Measurements from ENCODE around the gene SRPK2. TPM values are rescaled to one million over a fixed set of nuclear protein-coding genes. Genes with fewer than 3 reads are reported as not detected.

Gene SRPK2
- total RNA-seq, 4 donors from 2014 or later = 41.0 to 87.1 (median 67.1) TPM

DNA sequence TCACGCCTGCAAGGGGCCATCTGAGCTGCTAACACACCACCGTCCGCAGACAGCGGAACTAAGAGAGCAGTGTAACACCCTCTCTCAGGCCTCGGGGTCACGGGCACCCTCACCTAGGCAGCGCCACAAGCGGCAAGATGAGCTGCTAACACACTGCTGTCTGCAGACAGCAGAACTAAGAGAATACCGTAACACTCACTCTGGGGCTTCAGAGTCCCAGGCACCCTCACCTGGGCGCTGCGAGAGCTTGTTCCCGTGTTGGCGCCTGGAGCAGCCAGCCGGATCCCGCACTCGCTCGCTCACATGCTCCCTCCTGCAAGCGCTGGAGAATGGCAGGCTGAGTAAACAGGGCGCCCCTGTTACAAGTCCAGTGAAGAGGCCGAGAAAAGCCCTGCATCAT lies 160.2 kb downstream of the SRPK2 start:
- no peak overlapping the region for H3K4me3 ChIP-seq (ENCODE audit: low read depth, poor library complexity, severe bottlenecking)
- 89 to 91% methylated on average over 20 of the region's 20 CpGs for WGBS, 2 donors
- TF ChIP-seq, protein P1, sequence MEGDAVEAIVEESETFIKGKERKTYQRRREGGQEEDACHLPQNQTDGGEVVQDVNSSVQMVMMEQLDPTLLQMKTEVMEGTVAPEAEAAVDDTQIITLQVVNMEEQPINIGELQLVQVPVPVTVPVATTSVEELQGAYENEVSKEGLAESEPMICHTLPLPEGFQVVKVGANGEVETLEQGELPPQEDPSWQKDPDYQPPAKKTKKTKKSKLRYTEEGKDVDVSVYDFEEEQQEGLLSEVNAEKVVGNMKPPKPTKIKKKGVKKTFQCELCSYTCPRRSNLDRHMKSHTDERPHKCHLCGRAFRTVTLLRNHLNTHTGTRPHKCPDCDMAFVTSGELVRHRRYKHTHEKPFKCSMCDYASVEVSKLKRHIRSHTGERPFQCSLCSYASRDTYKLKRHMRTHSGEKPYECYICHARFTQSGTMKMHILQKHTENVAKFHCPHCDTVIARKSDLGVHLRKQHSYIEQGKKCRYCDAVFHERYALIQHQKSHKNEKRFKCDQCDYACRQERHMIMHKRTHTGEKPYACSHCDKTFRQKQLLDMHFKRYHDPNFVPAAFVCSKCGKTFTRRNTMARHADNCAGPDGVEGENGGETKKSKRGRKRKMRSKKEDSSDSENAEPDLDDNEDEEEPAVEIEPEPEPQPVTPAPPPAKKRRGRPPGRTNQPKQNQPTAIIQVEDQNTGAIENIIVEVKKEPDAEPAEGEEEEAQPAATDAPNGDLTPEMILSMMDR (IDR thresholded peaks at IDR 0.05) = no peak
- TF ChIP-seq POLR2A (IDR thresholded peaks at IDR 0.05) = no peak
- intact Hi-C loops (cut with DNase I; ENCODE audit: low total_unique reads) = no loop called here
- DNase-seq (ENCODE audit: low spot score in 2 of 2) = no peak

DNA sequence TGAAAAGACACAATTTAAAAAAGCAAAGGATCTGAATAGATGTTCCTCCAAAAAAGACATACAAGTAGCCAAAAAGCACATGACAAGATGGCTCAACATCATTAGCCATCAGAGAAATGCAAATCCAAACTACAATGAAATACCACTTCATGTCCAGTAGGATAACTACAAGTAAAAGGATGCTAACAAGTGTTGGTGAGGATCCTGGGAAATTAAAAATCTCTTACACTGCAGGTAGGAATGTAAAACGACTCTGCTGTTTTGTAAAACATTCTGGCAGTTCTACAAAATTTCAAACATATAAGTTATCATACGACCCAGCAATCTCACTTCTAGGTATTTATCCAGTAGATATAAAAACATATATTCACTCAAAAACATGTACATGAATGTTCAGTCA lies 161.3 kb downstream of the SRPK2 start:
- intact Hi-C loops (cut with DNase I; ENCODE audit: low total_unique reads) = no loop called here
- no peak for DNase-seq (ENCODE audit: low spot score in 2 of 2)
- WGBS, 2 donors = 91 to 92% methylated on average over 2 of the region's 2 CpGs
- H3K4me3 ChIP-seq (ENCODE audit: low read depth, poor library complexity, severe bottlenecking) = no peak overlapping the region
- TF ChIP-seq, protein P1 (IDR thresholded peaks at IDR 0.05) = no peak
- TF ChIP-seq POLR2A (IDR thresholded peaks at IDR 0.05) = no peak

DNA sequence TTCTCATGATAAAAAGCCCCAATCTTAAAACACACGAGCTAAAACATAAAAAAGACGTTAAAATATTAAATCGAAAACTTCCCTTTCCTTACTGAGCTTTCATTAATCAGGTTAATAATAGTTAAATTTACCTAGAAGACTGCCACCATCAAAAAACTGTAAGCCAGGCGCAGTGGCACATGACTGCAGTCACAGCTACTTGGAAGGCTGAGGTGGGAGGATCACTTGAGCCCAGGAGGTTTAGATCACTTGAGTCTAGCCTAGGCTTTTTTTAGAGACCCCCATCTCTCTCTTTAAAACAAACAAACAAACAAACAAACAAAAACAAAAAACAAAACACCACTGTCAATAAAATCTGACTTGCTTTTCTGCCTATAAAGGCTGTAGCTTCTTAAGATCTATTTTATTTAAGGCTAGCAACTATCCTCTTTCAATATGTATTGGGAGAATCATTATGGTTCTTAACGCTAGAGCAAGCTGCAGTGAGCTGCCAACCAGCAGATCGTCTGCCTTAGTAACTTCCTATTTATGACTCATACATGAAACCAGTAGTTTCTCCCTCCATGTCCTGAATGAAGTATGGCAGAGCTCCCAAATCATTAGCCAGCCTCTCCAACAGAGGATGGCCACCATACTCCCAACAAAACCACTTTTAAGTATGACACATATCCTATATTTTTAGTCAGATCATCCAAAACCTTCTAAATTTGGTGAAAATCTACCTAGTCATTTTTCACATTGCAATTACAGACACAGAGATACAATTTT lies 163.7 kb downstream of the SRPK2 start:
- H3K4me3 ChIP-seq (ENCODE audit: low read depth, poor library complexity, severe bottlenecking) = no peak overlapping the region
- TF ChIP-seq, protein P1 (IDR thresholded peaks at IDR 0.05) = no peak
- TF ChIP-seq POLR2A (IDR thresholded peaks at IDR 0.05) = no peak
- 52% methylated on average over 6 of the region's 6 CpGs for WGBS, 2 donors
- DNase-seq (ENCODE audit: low spot score in 2 of 2) = no peak
- intact Hi-C loops (cut with DNase I; ENCODE audit: low total_unique reads) = no loop called here

DNA sequence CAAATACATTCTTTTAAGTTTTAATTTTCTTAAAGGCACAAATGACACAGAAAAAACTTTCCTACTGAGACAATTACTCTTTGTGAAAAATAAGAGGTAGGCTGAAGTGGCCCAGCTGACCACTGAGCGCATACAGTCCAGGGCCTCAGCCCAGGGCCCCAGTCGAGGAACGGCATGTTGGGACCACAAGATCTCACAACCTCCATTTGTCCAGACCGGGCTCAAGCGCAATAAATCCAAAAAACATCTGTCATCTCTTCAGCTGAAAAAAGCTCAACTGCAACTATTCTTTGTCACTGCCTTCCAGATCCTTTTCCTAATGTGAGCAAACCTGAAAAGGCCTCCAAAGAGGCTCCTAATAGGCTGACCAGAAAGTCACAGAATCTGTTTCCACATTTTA lies 165.8 kb downstream of the SRPK2 start:
- no peak for DNase-seq (ENCODE audit: low spot score in 2 of 2)
- 82 to 87% methylated on average over 5 of the region's 5 CpGs for WGBS, 2 donors
- no peak overlapping the region for H3K4me3 ChIP-seq (ENCODE audit: low read depth, poor library complexity, severe bottlenecking)
- intact Hi-C loops (cut with DNase I; ENCODE audit: low total_unique reads) = no loop called here
- TF ChIP-seq POLR2A (IDR thresholded peaks at IDR 0.05) = no peak
- TF ChIP-seq, protein P1 (IDR thresholded peaks at IDR 0.05) = no peak

DNA sequence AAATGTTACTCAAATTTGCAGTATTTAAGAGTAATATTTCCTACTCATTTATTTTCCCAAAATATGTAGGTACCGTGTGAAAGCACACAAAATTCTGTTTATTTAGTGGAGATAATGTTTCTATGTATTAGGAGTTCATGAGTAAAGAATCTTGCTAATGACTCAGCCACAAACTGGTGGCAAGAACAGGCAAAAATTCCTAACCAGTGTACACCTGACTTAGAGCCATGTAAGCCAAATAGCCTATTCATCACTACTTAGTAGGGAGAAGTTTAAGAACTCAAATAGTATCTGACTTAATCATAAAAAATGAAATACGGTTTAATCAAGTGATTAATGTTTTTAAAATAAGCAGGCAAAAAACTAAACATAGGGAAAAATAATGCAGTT lies 169.0 kb downstream of the SRPK2 start:
- no peak for TF ChIP-seq POLR2A (IDR thresholded peaks at IDR 0.05)
- TF ChIP-seq, protein P1 (IDR thresholded peaks at IDR 0.05) = no peak
- 59 to 60% methylated on average over 2 of the region's 2 CpGs for WGBS, 2 donors
- intact Hi-C loops (cut with DNase I; ENCODE audit: low total_unique reads) = no loop called here
- no peak for DNase-seq (ENCODE audit: low spot score in 2 of 2)
- no peak overlapping the region for H3K4me3 ChIP-seq (ENCODE audit: low read depth, poor library complexity, severe bottlenecking)
